Uterus (tissue), 4 donors: ENCODE data around the gene TMEM25. TPM values are rescaled to one million over a fixed set of nuclear protein-coding genes. Genes with fewer than 3 reads are reported as not detected.
A peak's percentile ranks its signal among the peaks of the same experiment; 100 is the strongest.

Experiments
- DNase-seq, 2 donors: peaks; one replicate each; pipeline ENCODE4 v3.0.0-alpha.2; 2019 to 2020
- H3K27ac ChIP-seq, 2 donors: fragments of 200-600 bp; sonication (generic); 1 replicate in 1 of 2; 2 replicates in 1 of 2; pipeline ENCODE4 v1.5.1; 2016 to 2018
- H3K27me3 ChIP-seq, 2 donors: fragments of 200-600 bp; sonication (generic); one replicate each; pipeline ENCODE4 v1.5.1; 2018 to 2019; ENCODE audit warnings: control low read depth in 1 of 2
- H3K36me3 ChIP-seq, 2 donors: fragments of 200-600 bp; sonication (generic); one replicate each; pipeline ENCODE4 v1.5.1; 2019; ENCODE audit warnings: control low read depth in 1 of 2
- H3K4me1 ChIP-seq, 2 donors: fragments of 200-600 bp; sonication (generic); one replicate each; pipeline ENCODE4 v1.5.1; 2018 to 2019; ENCODE audit warnings: control low read depth in 1 of 2
- H3K4me3 ChIP-seq, 2 donors: fragments of 200-600 bp; sonication (generic); 1 replicate in 1 of 2; 2 replicates in 1 of 2; pipeline ENCODE4 v1.5.1; 2018 to 2019; ENCODE audit warnings: mild to moderate bottlenecking in 1 of 2
- H3K9me3 ChIP-seq, 2 donors: fragments of 200-600 bp; sonication (generic); one replicate each; pipeline ENCODE4 v1.5.1; 2019; ENCODE audit warnings: control low read depth in 1 of 2
- CTCF ChIP-seq, 4 experiments: fragments of 200-600 bp in 2 of 4; fragments of 450-650 bp in 2 of 4; sonication (generic) in 2 of 4; IDR thresholded peaks; one replicate each; pipeline ENCODE4 v1.5.1; 2016 to 2019; ENCODE audit warnings: antibody characterized with exemption in 4 of 4, mild to moderate bottlenecking in 2 of 4, moderate library complexity in 1 of 4
- POLR2A ChIP-seq, 2 donors: fragments of 450-650 bp; IDR thresholded peaks; one replicate each; pipeline ENCODE4 v1.6.1; 2016; ENCODE audit warnings: antibody characterized with exemption in 2 of 2, mild to moderate bottlenecking in 1 of 2, moderate library complexity in 1 of 2
- intact Hi-C: fragments of 100-400 bp; cut with DNase I; formaldehyde crosslinking; loops from one replicate; pipeline ENCODE4 v1.15.1; 2023; ENCODE audit warnings: low total_unique reads
- total RNA-seq, 4 donors: library from RNA; depleted of rRNA in 3 of 4; stranded (reverse); fragments of >200 nt in 3 of 4; gene quantifications; one replicate each; pipeline versions ENCODE4 v1.1.0 to v1.2.4, GENCODE V29; 2014 to 2023
- donor health status: DM: yes; HTN: yes; CAD: no.

Gene TMEM25
- total RNA-seq, 4 donors from 2014 or later, result 6.1 to 26.8 (median 15.8) TPM

GRCh38 chr11:118530180-118530682 lies 761 bp upstream of the TMEM25 start:
- Histone ChIP-seq H3K9me3 (no peaks in the 10 kb centered on the region), H3K36me3 (no peaks in the 10 kb centered on the region), H3K4me3 (peak overlapping the region; percentile 49 to 68), H3K4me1 (no peaks in the 10 kb centered on the region), H3K27ac (peak overlapping the region; percentile 61 to 75), H3K27me3 (no peaks in the 10 kb centered on the region)
- intact Hi-C loops, result no loop called here
- TF ChIP-seq POLR2A (IDR thresholded peaks at IDR 0.05) (no peak), CTCF (IDR thresholded peaks at IDR 0.05) (no peak)
- no peak for DNase-seq

GRCh38 chr11:118531597-118532084 lies 649 bp downstream of the TMEM25 start:
- intact Hi-C loops, result no loop called here

GRCh38 chr11:118532091-118532490 lies 1.1 kb downstream of the TMEM25 start:
- no peak overlapping the region for H3K4me3 ChIP-seq
- H3K27ac ChIP-seq, result no peak overlapping the region
- H3K27me3 ChIP-seq, result no peaks in the 10 kb centered on the region
- intact Hi-C loops, result no loop called here
- no peaks in the 10 kb centered on the region for H3K9me3 ChIP-seq
- H3K36me3 ChIP-seq, result no peaks in the 10 kb centered on the region
- no peak for TF ChIP-seq POLR2A (IDR thresholded peaks at IDR 0.05)
- TF ChIP-seq CTCF (IDR thresholded peaks at IDR 0.05), result no peak
- DNase-seq, result no peak
- H3K4me1 ChIP-seq, result no peaks in the 10 kb centered on the region

More at GRCh38 chr11:118531597-118532084, 649 bp downstream of the TMEM25 start:
- Histone ChIP-seq H3K27ac (no peak overlapping the region), H3K36me3 (no peaks in the 10 kb centered on the region), H3K4me3 (peak overlapping the region; percentile 49 to 68), H3K4me1 (no peaks in the 10 kb centered on the region), H3K9me3 (no peaks in the 10 kb centered on the region), H3K27me3 (no peaks in the 10 kb centered on the region)
- TF ChIP-seq CTCF (IDR thresholded peaks at IDR 0.05) (no peak), POLR2A (IDR thresholded peaks at IDR 0.05) (no peak)
- DNase-seq, result no peak

- intact Hi-C loops, result no loop called here
- H3K27ac ChIP-seq, result no peak overlapping the region
These were observed 2.1 kb downstream of the TMEM25 start for GRCh38 chr11:118532852-118533768.

More at GRCh38 chr11:118532852-118533768, 2.1 kb downstream of the TMEM25 start:
- H3K9me3 ChIP-seq, result no peaks in the 10 kb centered on the region
- H3K4me3 ChIP-seq, result no peak overlapping the region
- H3K36me3 ChIP-seq, result no peaks in the 10 kb centered on the region
- H3K4me1 ChIP-seq, result no peaks in the 10 kb centered on the region
- no peak for DNase-seq
- H3K27me3 ChIP-seq, result no peaks in the 10 kb centered on the region
- TF ChIP-seq POLR2A (IDR thresholded peaks at IDR 0.05) (no peak), CTCF (IDR thresholded peaks at IDR 0.05) (no peak)
